GM21447 (cell line): ENCODE results near the gene ACSM6.

ENCODE experiments used
- ATAC-seq: cut with Tn5 transposase; IDR thresholded peaks from one replicate; pipeline ENCODE4 v1.9.1; 2021; ENCODE audit not compliant: unreplicated experiment

Gene ACSM6

GRCh38 chr10:95266674-95267095, 72.6 kb downstream of the ACSM6 start:
- ATAC-seq: peak; percentile 72

- no peak for ATAC-seq
Measured at GRCh38 chr10:95267251-95267650, 73.2 kb downstream of the ACSM6 start.

GRCh38 chr10:95268438-95268837, 74.4 kb downstream of the ACSM6 start:
- no peak for ATAC-seq

- no peak for ATAC-seq
Measured at GRCh38 chr10:95273393-95274312, 79.6 kb downstream of the ACSM6 start.

GRCh38 chr10:95275726-95276366, 81.8 kb downstream of the ACSM6 start:
- no peak for ATAC-seq

GRCh38 chr10:95276367-95277200, 82.5 kb downstream of the ACSM6 start:
- ATAC-seq: no peak

- ATAC-seq: no peak
Measured at GRCh38 chr10:95277201-95277570, 83.1 kb downstream of the ACSM6 start.

GRCh38 chr10:95277614-95278013, 83.6 kb downstream of the ACSM6 start:
- no peak for ATAC-seq
